BJ (cell line): ENCODE results near the gene SLC23A2. TPM values are rescaled to one million over a fixed set of nuclear protein-coding genes. Genes with fewer than 3 reads are reported as not detected.

Experiments used
- CTCF ChIA-PET: fragments of 350-600 bp; formaldehyde crosslinking; extraction: SDS; loops from one replicate; lab custom pipeline; 2021; ENCODE audit warnings: antibody characterized with exemption, inconsistent platforms; lab: Yijun Ruan, JAX
- POLR2A ChIA-PET: fragments of 300-600 bp; sonication (Branson Sonifier 250); formaldehyde crosslinking; extraction: SDS; loops from one replicate; lab custom pipeline; 2021; ENCODE audit warnings: antibody characterized with exemption; lab: Charles Lee
- DNase-seq: peaks from one replicate; pipeline ENCODE4 v3.0.0-alpha.2; 2011; ENCODE audit warnings: low read depth
- H3K27me3 ChIP-seq: 2 replicates; pipeline ENCODE4 v1.6.0; 2011; ENCODE audit warnings: low read length; ENCODE audit not compliant: control insufficient read depth, insufficient read depth
- H3K36me3 ChIP-seq: 2 replicates; pipeline ENCODE4 v1.5.1; 2011; ENCODE audit warnings: low read length; ENCODE audit not compliant: control insufficient read depth, insufficient read depth
- H3K4me3 ChIP-seq: 2 replicates; pipeline ENCODE4 v1.5.1; 2011; ENCODE audit warnings: low read depth, mild to moderate bottlenecking, control low read depth, low read length
- polyA plus RNA-seq: library from polyadenylated mRNA; depleted of rRNA; stranded (reverse); fragments of >200 nt; gene quantifications from 2 replicates; pipeline ENCODE4 v1.2.3, GENCODE V29; 2011
- TF ChIP-seq, protein P1 (sequence below): IDR thresholded peaks from 2 replicates; pipeline ENCODE4 v1.5.1; 2011; ENCODE audit warnings: low read depth, mild to moderate bottlenecking, control low read depth, inconsistent platforms, low read length, moderate library complexity; ENCODE audit not compliant: insufficient read depth

SLC23A2 gene
- polyA plus RNA-seq, 1 experiment = 11.2 TPM

DNA sequence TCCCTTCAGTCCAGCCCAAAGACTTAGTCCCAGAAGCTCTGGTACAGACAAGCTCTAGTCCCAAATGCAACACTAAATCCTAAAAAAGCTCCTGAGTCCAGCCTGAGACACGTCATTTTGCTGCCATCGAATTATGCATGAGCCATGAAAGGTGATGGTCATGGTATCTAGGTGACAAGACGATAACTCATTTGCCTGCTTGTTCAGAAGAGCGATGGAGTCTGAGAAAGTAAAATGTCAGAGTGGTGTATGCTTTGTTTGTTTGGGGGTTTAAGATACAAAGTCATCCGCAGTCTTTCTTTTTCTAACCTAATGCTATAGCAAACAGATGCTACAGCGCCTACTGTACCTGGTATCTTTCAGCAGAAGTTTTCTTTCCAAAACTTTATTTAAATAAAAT, 54.7 kb downstream of the SLC23A2 start:
- Histone ChIP-seq H3K27me3 (no peaks in the 10 kb centered on the region), H3K36me3 (no peaks in the 10 kb centered on the region), H3K4me3 (no peak overlapping the region)
- DNase-seq = no peak
- TF ChIP-seq, protein P1, sequence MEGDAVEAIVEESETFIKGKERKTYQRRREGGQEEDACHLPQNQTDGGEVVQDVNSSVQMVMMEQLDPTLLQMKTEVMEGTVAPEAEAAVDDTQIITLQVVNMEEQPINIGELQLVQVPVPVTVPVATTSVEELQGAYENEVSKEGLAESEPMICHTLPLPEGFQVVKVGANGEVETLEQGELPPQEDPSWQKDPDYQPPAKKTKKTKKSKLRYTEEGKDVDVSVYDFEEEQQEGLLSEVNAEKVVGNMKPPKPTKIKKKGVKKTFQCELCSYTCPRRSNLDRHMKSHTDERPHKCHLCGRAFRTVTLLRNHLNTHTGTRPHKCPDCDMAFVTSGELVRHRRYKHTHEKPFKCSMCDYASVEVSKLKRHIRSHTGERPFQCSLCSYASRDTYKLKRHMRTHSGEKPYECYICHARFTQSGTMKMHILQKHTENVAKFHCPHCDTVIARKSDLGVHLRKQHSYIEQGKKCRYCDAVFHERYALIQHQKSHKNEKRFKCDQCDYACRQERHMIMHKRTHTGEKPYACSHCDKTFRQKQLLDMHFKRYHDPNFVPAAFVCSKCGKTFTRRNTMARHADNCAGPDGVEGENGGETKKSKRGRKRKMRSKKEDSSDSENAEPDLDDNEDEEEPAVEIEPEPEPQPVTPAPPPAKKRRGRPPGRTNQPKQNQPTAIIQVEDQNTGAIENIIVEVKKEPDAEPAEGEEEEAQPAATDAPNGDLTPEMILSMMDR = no peak
- ChIA-PET POLR2A (no interaction called here), CTCF (no interaction called here)

DNA sequence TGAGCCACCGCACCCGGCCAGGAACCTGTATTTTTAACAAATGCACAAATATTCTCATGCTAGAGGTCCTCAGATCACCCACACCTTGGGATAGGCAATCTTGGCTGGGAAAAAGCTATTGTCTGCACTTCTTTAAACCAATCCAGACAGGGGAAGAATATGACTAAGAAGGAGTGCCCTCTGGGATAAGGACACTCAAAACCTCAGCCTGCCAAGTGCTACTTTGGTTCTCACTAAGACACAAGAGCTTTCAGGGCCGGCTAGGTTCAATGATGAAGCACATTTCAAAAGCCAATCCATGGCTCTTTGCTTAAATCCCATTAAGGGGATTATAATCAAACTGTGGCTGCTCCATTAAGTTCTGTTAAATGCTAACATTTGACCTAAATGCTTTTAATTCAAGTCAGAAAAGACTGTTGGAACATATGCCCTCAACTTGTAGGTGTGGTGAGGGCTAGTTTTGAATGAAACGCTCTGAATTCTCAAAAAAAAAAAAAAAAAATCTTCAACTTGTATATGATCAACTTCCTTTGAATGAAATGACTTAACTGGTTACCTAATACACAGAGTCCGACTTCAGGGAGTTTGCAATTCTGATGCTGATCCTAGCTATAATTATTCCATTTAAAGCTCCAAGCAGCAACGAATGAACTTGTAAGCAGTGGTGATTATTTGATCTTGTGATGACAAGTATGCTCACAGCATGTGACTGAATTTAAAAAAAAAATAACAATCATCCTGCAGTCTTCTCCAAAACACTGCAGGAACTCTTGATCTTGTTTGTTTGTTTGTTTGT, 56.6 kb downstream of the SLC23A2 start:
- Histone ChIP-seq H3K36me3 (no peaks in the 10 kb centered on the region), H3K27me3 (no peaks in the 10 kb centered on the region), H3K4me3 (no peak overlapping the region)
- TF ChIP-seq, protein P1 = no peak
- CTCF ChIA-PET = interaction anchor here (0.6 to 1.4 kb wide), 4 partner anchors 11 to 1234 kb away, joined by 3 to 6 read pairs (median 5); no protein-coding TSS in a partner anchor
- DNase-seq = no peak
- POLR2A ChIA-PET = no interaction called here

DNA sequence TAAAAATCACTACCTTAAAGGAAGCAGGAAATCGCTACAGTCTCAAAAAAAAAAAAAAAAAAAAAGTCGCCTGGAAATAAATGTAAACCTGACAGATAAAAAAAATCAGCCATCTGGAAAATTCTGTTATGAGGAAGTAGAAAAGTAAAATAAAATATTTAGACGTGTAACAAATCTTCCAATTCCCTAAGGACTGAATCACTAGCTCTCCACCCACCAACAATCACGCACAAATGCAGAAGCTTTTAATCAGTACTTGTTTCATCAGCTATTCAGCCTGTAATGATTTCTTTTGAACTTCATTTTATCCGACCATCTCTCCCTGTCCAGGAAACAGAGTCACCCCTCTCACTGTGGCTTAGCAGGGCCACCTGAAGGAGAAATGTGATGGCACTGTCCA, 59.0 kb downstream of the SLC23A2 start:
- CTCF ChIA-PET = interaction anchor here (0.9 to 1.2 kb wide), 2 partner anchors 9 to 13 kb away, joined by 3 read pairs; no protein-coding TSS in a partner anchor
- TF ChIP-seq, protein P1 = no peak
- POLR2A ChIA-PET = interaction anchor here (0.6 kb wide), 1 partner anchor 28 kb away, joined by 3 read pairs; no protein-coding TSS in a partner anchor
- no peaks in the 10 kb centered on the region for H3K27me3 ChIP-seq
- no peaks in the 10 kb centered on the region for H3K36me3 ChIP-seq
- peak; percentile 46 for DNase-seq
- no peak overlapping the region for H3K4me3 ChIP-seq

DNA sequence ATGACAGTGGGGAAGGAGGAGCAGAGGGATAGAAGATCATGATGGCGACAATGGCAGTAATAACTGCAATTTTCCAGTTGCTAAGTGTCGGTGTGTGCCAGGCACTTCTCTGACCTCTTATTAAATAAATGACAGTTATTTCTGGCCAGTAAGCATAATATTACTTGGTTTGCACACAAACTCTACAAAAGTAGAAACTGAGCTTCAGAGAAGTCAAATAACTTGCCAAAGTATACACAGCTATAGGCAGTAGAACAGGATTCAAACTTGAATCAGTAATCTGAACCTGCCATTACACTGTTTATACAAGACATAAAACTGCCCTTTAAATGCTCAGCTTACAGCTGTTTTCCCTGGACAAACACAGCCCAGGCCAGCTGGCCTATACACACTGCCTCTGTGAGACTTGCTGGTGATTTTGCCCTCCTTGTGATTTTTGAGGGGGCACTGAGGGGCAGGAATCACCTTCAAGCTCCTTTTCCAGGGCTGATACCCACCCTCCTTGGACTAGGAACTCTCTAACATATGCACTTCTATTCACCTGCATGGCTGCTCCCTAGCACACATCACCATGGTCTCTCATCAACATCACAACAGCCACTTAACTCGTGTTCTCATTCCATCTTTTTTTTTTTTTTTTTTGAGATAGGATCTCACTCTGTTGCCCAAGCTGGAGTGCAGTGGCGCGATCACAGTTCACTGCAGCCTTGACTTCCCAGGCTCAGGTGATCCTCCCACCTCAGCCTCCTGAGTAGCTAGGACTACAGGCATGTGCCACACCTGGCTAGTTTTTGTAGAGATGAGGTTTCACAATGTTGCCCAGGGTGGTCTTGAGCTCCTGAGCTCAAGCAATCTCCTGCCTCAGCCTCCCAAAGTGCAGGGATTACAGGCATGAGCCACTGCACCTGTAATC, 63.6 kb downstream of the SLC23A2 start:
- DNase-seq = no peak
- ChIA-PET POLR2A (no interaction called here), CTCF (no interaction called here)
- Histone ChIP-seq H3K4me3 (no peak overlapping the region), H3K36me3 (no peaks in the 10 kb centered on the region), H3K27me3 (no peaks in the 10 kb centered on the region)
- TF ChIP-seq, protein P1 = no peak
